Mucosa of stomach (tissue), 1 donor: Measurements from ENCODE around the gene CREB3L1.

Experiments used
- H3K27me3 ChIP-seq: one replicate; pipeline ENCODE4 v1.7.0; 2013; ENCODE audit warnings: mild to moderate bottlenecking, low read length; ENCODE audit not compliant: control insufficient read depth, insufficient read depth
- H3K36me3 ChIP-seq: one replicate; pipeline ENCODE4 v1.7.0; 2013; ENCODE audit warnings: low read length; ENCODE audit not compliant: control insufficient read depth, insufficient read depth
- H3K4me1 ChIP-seq: one replicate; pipeline ENCODE4 v1.7.0; 2013; ENCODE audit warnings: mild to moderate bottlenecking, low read length; ENCODE audit not compliant: control insufficient read depth, insufficient read depth
- H3K4me3 ChIP-seq: one replicate; pipeline ENCODE4 v1.7.0; 2013; ENCODE audit warnings: low read length
- H3K9ac ChIP-seq: one replicate; pipeline ENCODE4 v1.7.0; 2013; ENCODE audit warnings: mild to moderate bottlenecking, low read length, moderate library complexity
- H3K9me3 ChIP-seq: one replicate; pipeline ENCODE4 v1.7.0; 2013; ENCODE audit warnings: mild to moderate bottlenecking, low read length, moderate library complexity; ENCODE audit not compliant: control insufficient read depth
- donor health status: Pancreatic carcinoma.

The CREB3L1 gene

DNA sequence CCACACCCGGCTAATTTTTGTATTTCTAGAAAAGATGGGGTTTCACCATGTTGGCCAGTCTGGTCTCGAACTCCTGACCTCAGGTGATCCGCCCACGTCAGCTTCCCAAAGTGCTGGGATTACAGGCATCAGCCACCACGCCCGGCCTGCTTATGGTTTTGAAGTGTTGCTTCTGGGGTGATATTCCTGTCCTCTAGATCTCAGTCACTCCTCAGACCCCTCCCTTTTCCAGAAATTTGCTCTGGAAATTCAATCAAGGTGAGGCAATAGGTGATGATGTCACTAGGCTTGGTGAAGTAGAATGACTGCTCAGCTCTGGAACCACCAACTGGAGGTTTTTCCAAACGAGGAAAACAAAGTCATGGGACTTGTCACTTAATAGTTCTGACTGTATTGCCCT lies 36.6 kb upstream of the CREB3L1 start:
- Histone ChIP-seq H3K4me3 (no peak overlapping the region), H3K4me1 (peaks cover 27% of the 10 kb centered on the region), H3K9me3 (no peaks in the 10 kb centered on the region), H3K27me3 (peaks cover 19% of the 10 kb centered on the region), H3K36me3 (no peaks in the 10 kb centered on the region), H3K9ac (no peak overlapping the region)

DNA sequence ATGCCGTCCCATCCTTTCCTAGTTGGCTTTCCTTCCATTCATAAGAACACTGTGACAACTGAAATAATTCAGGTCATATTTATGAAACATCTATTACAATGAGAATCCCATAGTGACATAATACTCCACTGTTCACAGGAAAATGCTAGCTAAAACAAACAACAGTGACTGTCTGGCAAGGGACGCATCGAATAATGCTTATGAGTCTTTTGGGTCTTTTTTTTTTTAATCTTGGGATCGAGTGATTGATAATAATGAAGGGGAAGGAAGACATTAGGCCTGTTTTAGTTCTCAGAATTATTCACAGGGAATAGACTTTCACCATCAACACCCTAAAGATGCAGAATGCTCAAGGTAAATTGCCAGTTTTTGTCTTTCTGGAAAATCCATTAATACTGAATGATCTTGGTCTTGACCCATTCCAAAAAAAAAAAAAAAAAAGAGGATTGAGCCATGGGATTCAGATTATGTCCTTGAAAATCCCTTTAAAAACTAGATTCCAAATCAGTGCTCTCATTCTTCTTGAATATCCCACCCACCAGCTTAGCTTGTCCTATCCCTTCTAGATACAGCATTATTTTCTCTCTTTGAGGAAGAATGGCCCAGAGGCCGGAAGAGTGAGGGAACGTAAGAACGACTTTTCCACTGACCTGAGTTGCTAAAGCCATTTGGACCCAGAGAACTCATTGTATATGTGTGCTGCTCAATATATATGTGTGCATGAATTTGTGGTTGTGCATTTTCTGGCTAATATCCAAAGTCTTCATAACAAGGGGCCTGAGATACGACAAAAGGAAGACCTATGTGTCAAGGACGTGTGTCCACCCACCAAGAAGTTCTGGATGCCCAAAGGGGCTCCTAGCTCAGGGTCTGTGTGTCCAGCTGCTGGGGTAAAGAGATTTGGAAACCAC lies 35.2 kb upstream of the CREB3L1 start:
- no peaks in the 10 kb centered on the region for H3K9me3 ChIP-seq
- H3K36me3 ChIP-seq = no peaks in the 10 kb centered on the region
- peak overlapping the region; percentile 12 for H3K4me3 ChIP-seq
- H3K9ac ChIP-seq = peak overlapping the region; percentile 63
- peaks cover 13% of the 10 kb centered on the region for H3K27me3 ChIP-seq
- H3K4me1 ChIP-seq = peaks cover 23% of the 10 kb centered on the region

DNA sequence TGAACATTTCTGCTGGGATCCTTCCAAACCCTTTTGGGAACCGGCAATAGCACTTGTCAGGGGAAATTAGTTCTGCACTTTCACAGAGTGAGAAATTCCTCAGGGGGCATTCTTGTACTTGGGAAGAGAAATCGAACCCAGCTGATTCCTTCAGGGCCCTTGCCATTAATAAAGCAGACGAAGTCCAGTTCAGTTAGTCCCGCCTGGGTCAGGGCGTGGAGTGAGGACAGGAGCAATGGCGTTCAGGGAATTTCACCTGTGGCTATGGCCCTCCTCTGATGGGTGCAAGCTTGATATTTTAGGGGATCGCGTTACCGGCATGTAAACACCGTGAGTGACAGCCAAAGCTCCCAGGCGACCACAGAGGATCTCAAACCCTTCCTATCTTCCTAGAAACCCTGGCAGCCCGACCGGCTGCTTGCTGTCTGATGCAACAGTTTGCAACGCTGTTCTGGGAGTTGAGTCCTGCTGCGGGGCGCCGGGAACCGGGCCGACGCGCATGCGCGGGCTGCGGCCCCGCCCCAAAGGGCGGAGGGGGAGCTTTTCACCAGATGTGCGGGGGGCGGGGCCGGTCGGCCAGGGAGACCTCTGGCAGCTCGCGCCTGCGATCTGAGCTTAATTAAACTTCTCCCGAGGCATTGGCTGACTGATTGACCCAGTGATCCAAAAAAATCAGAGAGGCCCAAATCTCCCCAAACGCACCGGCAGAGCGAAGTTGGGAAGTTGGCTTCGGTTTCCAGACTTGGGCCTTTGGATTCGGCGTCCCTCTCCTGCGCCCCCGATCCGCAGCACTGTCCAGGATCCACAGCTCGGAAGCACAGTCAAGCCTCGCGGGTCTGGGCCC lies 34.3 kb upstream of the CREB3L1 start:
- Histone ChIP-seq H3K9ac (peak overlapping the region; percentile 63), H3K36me3 (no peaks in the 10 kb centered on the region), H3K27me3 (peaks cover 9% of the 10 kb centered on the region), H3K4me1 (peaks cover 23% of the 10 kb centered on the region), H3K9me3 (no peaks in the 10 kb centered on the region), H3K4me3 (peak overlapping the region; percentile 12)

DNA sequence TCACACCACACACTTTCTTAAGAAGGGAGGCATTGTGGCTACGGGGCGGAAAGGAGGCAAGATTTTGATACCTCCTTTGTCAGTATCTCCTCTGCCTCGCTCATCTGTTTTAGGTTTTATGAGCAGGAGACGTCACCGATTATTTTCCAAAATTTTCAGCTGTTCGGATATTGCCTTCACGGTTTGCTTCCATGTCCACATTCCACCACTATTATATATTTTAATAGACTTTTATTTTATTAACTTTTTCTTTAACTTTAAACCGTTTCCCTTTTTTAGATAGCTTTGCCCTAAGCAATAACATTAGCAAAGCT lies 33.7 kb upstream of the CREB3L1 start:
- H3K9me3 ChIP-seq = no peaks in the 10 kb centered on the region
- no peaks in the 10 kb centered on the region for H3K36me3 ChIP-seq
- H3K27me3 ChIP-seq = peaks cover 3% of the 10 kb centered on the region
- peak overlapping the region; percentile 63 for H3K9ac ChIP-seq
- H3K4me1 ChIP-seq = peaks cover 17% of the 10 kb centered on the region
- no peak overlapping the region for H3K4me3 ChIP-seq

DNA sequence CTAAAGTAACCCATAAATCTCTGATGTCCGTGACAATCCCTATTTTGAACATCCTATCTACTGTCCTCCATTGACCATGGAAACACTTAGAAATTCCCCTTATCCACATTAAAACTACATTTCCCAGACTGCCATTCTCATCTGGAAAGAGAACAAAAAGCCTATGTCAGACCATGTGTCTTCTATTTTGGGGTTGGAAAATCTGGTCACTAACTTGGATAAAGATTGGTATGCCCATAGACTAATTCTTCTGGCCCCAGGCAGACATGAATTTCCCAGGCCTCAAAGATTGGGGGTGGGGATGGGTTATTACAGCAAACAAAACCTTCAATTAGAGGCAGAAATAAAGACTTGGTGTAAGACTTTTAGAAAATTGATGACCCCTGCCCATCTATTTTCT lies 30.9 kb upstream of the CREB3L1 start:
- H3K4me3 ChIP-seq = no peak overlapping the region
- H3K9me3 ChIP-seq = no peaks in the 10 kb centered on the region
- H3K36me3 ChIP-seq = no peaks in the 10 kb centered on the region
- H3K4me1 ChIP-seq = peaks cover 25% of the 10 kb centered on the region
- H3K27me3 ChIP-seq = no peaks in the 10 kb centered on the region
- H3K9ac ChIP-seq = no peak overlapping the region

DNA sequence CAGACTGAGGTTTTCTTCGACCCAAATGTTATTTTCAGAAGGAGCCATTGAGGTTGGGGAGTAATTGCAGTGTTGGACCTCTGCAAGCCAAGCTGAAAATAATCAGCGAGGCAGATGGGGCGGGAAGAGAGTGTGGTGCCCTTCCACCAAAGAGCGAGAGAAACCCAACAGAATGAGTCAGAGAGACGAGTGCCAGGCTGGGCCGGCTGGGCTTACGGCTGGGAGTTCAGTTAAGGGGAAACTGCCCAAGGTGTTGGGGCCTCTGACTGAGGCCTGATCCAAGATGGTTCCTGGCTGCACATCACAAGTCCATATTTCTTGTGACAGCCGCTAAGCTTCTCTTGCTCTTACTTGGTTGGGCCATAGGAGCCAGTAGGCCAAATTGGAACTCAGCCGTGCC lies 30.4 kb upstream of the CREB3L1 start:
- Histone ChIP-seq H3K9me3 (no peaks in the 10 kb centered on the region), H3K4me3 (no peak overlapping the region), H3K36me3 (no peaks in the 10 kb centered on the region), H3K9ac (no peak overlapping the region), H3K27me3 (no peaks in the 10 kb centered on the region), H3K4me1 (peaks cover 30% of the 10 kb centered on the region)

DNA sequence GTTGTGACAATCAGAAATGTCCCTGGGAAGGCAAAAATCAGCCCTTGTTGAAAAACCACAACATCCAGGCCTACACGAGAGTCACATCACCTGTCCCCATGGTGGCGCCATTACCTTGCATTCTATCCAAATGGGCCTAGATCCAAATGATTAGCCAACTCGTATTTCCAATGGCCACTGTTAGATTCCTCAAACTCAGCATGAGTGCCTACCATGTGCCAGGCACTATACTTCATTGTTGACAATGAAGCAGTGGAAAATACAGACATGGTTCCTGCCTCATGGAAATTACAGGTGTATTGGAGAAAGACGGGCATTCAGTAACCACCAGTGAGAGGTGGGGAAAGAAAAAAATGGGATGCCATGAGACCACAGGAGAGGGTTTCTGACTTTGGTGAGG lies 29.8 kb upstream of the CREB3L1 start:
- Histone ChIP-seq H3K36me3 (no peaks in the 10 kb centered on the region), H3K4me3 (no peak overlapping the region), H3K9ac (no peak overlapping the region), H3K4me1 (peaks cover 35% of the 10 kb centered on the region), H3K27me3 (no peaks in the 10 kb centered on the region), H3K9me3 (no peaks in the 10 kb centered on the region)

DNA sequence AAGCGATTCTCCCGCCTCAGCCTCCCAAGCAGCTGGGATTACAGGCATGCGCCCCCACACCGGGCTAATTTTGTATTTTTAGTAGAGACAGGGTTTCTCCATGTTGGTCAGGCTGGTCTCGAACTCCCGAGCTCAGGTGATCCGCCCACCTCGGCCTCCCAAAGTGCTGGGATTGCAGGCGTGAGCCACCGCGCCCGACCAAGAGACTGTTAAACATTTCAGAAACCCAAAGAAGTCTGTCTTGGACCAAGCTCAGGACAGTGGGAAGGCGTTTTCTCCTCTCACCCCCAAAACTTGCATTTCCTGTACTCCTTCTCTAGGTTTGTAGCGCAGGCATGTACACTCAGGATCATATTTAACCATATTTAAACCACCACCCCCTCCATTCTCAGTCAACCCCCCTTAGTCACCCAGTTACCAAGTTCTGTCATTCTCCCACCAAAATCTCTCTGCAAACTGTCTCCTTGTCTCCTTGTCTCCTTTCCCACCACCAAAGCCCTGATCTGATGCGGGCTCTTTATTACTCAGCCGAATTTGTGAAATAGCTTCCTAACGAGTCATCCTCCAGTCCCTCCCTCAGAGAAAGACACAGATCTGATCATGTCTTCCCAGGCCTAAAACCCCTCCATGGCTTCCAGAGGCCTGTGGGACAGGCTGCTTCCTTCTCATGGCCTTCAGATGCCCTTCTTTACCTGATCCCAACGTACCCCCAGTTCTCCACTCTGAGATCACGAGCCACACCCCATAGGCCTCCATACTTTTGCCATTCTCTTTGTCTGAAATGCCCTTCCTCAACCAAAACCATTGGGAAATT lies 29.0 kb upstream of the CREB3L1 start:
- H3K9me3 ChIP-seq = no peaks in the 10 kb centered on the region
- no peaks in the 10 kb centered on the region for H3K27me3 ChIP-seq
- H3K9ac ChIP-seq = no peak overlapping the region
- peaks cover 38% of the 10 kb centered on the region for H3K4me1 ChIP-seq
- H3K4me3 ChIP-seq = no peak overlapping the region
- H3K36me3 ChIP-seq = no peaks in the 10 kb centered on the region

DNA sequence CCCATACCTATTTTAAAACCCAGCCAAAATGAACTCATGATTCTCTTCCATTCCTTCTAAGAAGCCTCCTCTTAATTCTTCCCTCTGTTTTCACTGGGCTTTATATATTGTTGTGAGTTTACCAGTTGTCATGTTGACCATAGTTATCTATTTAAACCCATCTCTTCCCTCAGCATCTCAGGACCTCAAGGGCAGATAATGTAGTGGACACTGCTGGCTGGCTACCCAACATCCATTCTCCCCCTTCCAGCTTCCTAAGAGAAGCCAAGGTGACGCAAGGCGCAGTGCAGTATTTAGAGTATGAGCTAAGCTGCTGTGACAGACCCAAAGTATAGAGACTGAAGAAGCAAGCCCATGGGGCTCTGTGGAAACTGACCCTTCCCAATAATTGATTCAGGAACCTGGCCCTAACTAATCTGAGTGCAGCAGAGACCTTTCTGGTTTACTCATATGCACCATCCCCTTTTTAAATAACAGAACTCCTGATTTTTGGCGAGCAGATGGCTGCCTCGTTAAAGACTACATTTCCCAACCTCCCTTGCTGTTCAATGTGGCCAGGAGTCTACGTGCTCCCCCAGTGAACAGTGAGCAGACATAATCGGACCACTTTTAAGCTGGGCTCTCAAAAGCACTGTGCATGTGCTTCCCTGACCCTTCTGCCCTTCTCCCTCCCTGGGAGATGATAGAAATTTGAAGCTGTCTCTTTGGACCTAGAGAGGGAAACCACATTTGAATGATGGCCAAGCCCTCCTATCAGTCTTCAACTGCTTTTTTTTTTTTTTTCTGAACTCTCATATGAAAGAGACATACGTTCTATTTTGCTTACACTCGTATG lies 28.1 kb upstream of the CREB3L1 start:
- Histone ChIP-seq H3K27me3 (no peaks in the 10 kb centered on the region), H3K4me3 (no peak overlapping the region), H3K4me1 (peaks cover 46% of the 10 kb centered on the region), H3K36me3 (no peaks in the 10 kb centered on the region), H3K9me3 (no peaks in the 10 kb centered on the region), H3K9ac (no peak overlapping the region)

DNA sequence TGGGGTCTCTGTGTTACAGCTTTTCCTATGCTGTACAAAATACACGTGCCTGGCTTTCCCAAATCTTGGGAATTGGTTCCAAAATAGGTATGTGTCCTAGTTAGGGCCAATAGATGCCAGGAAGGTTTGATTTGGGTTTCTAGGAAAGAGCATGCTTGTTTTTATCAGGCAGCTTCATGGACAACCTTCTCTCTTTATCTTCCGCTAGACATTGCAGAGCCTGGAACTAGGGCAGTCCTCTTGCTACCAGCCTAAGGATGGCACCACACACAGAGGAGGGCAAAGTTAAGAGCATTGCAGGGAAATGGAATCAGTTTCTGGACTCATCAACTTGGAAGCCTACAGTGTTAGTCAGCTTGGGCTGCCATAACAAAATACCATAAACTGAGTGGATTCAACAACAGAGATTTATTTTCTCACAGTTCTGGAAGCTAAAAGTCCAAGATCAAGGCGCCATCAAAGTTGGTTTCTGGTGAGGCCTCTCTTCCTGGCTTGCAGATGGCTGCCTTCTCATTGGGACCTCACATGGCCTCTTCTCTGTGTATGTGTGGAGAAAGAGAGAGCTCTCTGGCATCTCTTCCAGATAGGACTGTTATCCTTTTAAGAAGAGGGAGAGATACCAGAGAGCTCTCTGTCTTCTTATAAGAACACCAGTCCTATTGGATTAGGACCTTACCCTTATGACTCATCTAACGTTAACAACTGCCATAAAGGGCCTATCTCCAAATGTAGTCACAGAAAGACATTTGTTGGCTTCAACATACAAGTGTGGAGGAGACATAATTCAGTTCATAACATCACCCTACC lies 27.3 kb upstream of the CREB3L1 start:
- H3K9ac ChIP-seq = no peak overlapping the region
- no peak overlapping the region for H3K4me3 ChIP-seq
- H3K9me3 ChIP-seq = no peaks in the 10 kb centered on the region
- no peaks in the 10 kb centered on the region for H3K27me3 ChIP-seq
- no peaks in the 10 kb centered on the region for H3K36me3 ChIP-seq
- peaks cover 46% of the 10 kb centered on the region for H3K4me1 ChIP-seq

DNA sequence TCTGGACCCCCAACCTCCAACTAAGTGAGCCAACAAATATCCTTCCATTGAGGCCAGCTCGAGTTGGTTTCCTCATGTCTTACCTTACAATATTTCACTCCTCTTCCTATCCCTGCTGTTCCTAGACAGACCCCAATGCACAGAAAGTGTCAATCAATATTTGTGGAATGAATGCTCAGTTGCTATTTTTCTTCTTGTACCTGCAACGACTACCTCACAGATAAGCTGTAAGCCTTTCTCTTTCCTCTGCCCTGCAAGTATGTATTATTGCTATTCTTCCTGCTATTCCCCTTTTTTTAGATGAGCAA lies 26.8 kb upstream of the CREB3L1 start:
- H3K9me3 ChIP-seq = no peaks in the 10 kb centered on the region
- H3K4me3 ChIP-seq = no peak overlapping the region
- no peak overlapping the region for H3K9ac ChIP-seq
- no peaks in the 10 kb centered on the region for H3K36me3 ChIP-seq
- peaks cover 46% of the 10 kb centered on the region for H3K4me1 ChIP-seq
- no peaks in the 10 kb centered on the region for H3K27me3 ChIP-seq
